Measurements from ENCODE around the gene COPE. TPM values are rescaled to one million over a fixed set of nuclear protein-coding genes. Genes with fewer than 3 reads are reported as not detected.

Gene COPE
- total RNA-seq, 1 donor from 2014 or later, result 128 TPM

GRCh38 chr19:18861235-18861634 is 58.0 kb downstream of the COPE start:
- intact Hi-C loops (cut with micrococcal nuclease), result no loop called here

GRCh38 chr19:18860725-18861124 is 58.5 kb downstream of the COPE start:
- Histone ChIP-seq H3K4me1 (peaks cover 21% of the 10 kb centered on the region), H3K4me3 (no peak overlapping the region), H3K27ac (replicated peaks) (no peak overlapping the region), H3K27me3 (ENCODE audit: low read depth) (no peaks in the 10 kb centered on the region), H3K9me3 (replicated peaks) (no peaks in the 10 kb centered on the region), H3K36me3 (peaks cover 100% of the 10 kb centered on the region)
- intact Hi-C loops (cut with micrococcal nuclease), result no loop called here
- DNase-seq, result no peak
- TF ChIP-seq CTCF (IDR thresholded peaks at IDR 0.05; ENCODE audit: borderline replicate concordance), result no peak

More at GRCh38 chr19:18861235-18861634, 58.0 kb downstream of the COPE start:
- H3K36me3 ChIP-seq, result peaks cover 100% of the 10 kb centered on the region
- no peak overlapping the region for H3K27ac ChIP-seq (replicated peaks)
- H3K4me1 ChIP-seq, result peaks cover 21% of the 10 kb centered on the region
- H3K27me3 ChIP-seq (ENCODE audit: low read depth), result no peaks in the 10 kb centered on the region
- no peak overlapping the region for H3K4me3 ChIP-seq
- TF ChIP-seq CTCF (IDR thresholded peaks at IDR 0.05; ENCODE audit: borderline replicate concordance), result no peak
- no peaks in the 10 kb centered on the region for H3K9me3 ChIP-seq (replicated peaks)
- DNase-seq, result no peak

GRCh38 chr19:18860302-18860700 is 58.9 kb downstream of the COPE start:
- Histone ChIP-seq H3K4me3 (peak overlapping the region; percentile 14), H3K4me1 (peaks cover 21% of the 10 kb centered on the region), H3K27me3 (ENCODE audit: low read depth) (no peaks in the 10 kb centered on the region), H3K36me3 (peaks cover 100% of the 10 kb centered on the region), H3K27ac (replicated peaks) (peak overlapping the region; percentile 42), H3K9me3 (replicated peaks) (no peaks in the 10 kb centered on the region)
- no peak for TF ChIP-seq CTCF (IDR thresholded peaks at IDR 0.05; ENCODE audit: borderline replicate concordance)
- no peak for DNase-seq
- intact Hi-C loops (cut with micrococcal nuclease), result no loop called here

- H3K4me3 ChIP-seq, result peak overlapping the region; percentile 14
- no peak for DNase-seq
- H3K36me3 ChIP-seq, result peaks cover 100% of the 10 kb centered on the region
- H3K27ac ChIP-seq (replicated peaks), result peak overlapping the region; percentile 42
- intact Hi-C loops (cut with micrococcal nuclease), result no loop called here
- H3K4me1 ChIP-seq, result peaks cover 21% of the 10 kb centered on the region
- no peaks in the 10 kb centered on the region for H3K9me3 ChIP-seq (replicated peaks)
- H3K27me3 ChIP-seq (ENCODE audit: low read depth), result no peaks in the 10 kb centered on the region
- no peak for TF ChIP-seq CTCF (IDR thresholded peaks at IDR 0.05; ENCODE audit: borderline replicate concordance)
These were observed 59.4 kb downstream of the COPE start for GRCh38 chr19:18859676-18860301.

GRCh38 chr19:18858906-18859646 is 60.1 kb downstream of the COPE start:
- peaks cover 100% of the 10 kb centered on the region for H3K36me3 ChIP-seq
- no peaks in the 10 kb centered on the region for H3K27me3 ChIP-seq (ENCODE audit: low read depth)
- H3K4me1 ChIP-seq, result peaks cover 21% of the 10 kb centered on the region
- intact Hi-C loops (cut with micrococcal nuclease), result no loop called here
- DNase-seq, result no peak
- TF ChIP-seq CTCF (IDR thresholded peaks at IDR 0.05; ENCODE audit: borderline replicate concordance), result no peak
- H3K4me3 ChIP-seq, result no peak overlapping the region
- H3K27ac ChIP-seq (replicated peaks), result peak overlapping the region; percentile 42
- H3K9me3 ChIP-seq (replicated peaks), result no peaks in the 10 kb centered on the region
